HepG2 (cell line): ENCODE results near the gene CD58. TPM values are rescaled to one million over a fixed set of nuclear protein-coding genes. Genes with fewer than 3 reads are reported as not detected.

Experiments
- CEBPB ChIP-seq: IDR thresholded peaks from 2 replicates; pipeline ENCODE4 v1.6.1; 2011; ENCODE audit warnings: low read depth, low read length, improper control_type of control experiment, borderline replicate concordance
- ELF3 ChIP-seq: IDR thresholded peaks from 2 replicates; pipeline ENCODE4 v1.6.1; 2016; ENCODE audit warnings: missing genetic modification reagents, missing compliant biosample characterization
- FOXM1 ChIP-seq: sonication (generic); formaldehyde crosslinking; IDR thresholded peaks from 2 replicates; pipeline ENCODE4 v1.5.0; 2020; ENCODE audit warnings: missing genetic modification reagents
- HCFC1 ChIP-seq: fragments of 150-350 bp; IDR thresholded peaks from 2 replicates; pipeline ENCODE4 v1.6.1; 2014; ENCODE audit warnings: low read depth, low read length
- KLF15 ChIP-seq: sonication (generic); formaldehyde crosslinking; IDR thresholded peaks from 2 replicates; pipeline ENCODE4 v1.8.1; 2023; ENCODE audit warnings: borderline replicate concordance, mild to moderate bottlenecking, inconsistent platforms, missing genetic modification reagents, mixed read lengths
- MAZ ChIP-seq, 2 experiments: sonication (generic) in 1 of 2; formaldehyde crosslinking in 1 of 2; IDR thresholded peaks; 2 replicates each; pipeline versions ENCODE4 v1.5.0 to v1.6.1; 2012 to 2020; ENCODE audit warnings: low read depth in 2 of 2, mild to moderate bottlenecking in 2 of 2, borderline replicate concordance in 1 of 2, improper control_type of control experiment in 1 of 2, low read length in 1 of 2, missing genetic modification reagents in 1 of 2, moderate library complexity in 1 of 2
- POGZ ChIP-seq: sonication (generic); formaldehyde crosslinking; IDR thresholded peaks from 2 replicates; pipeline ENCODE4 v1.4.0; 2020; ENCODE audit warnings: mild to moderate bottlenecking, missing genetic modification reagents
- RXRA ChIP-seq: sonication (generic); formaldehyde crosslinking; IDR thresholded peaks from 2 replicates; pipeline ENCODE4 v1.5.1; 2020; ENCODE audit warnings: missing genetic modification reagents
- USF2 ChIP-seq, 2 experiments: sonication (generic) in 1 of 2; formaldehyde crosslinking in 1 of 2; IDR thresholded peaks; 2 replicates each; pipeline versions ENCODE4 v1.5.1 to v1.6.1; 2011 to 2020; ENCODE audit warnings: borderline replicate concordance in 1 of 2, low read depth in 1 of 2, low read length in 1 of 2, mild to moderate bottlenecking in 1 of 2, missing genetic modification reagents in 1 of 2, moderate library complexity in 1 of 2
- ZBTB7B ChIP-seq: sonication (generic); formaldehyde crosslinking; IDR thresholded peaks from 2 replicates; pipeline ENCODE4 v1.4.0; 2020; ENCODE audit warnings: missing genetic modification reagents
- ZMYM4 ChIP-seq: sonication (generic); formaldehyde crosslinking; IDR thresholded peaks from 2 replicates; pipeline ENCODE4 v1.8.1; 2023; ENCODE audit warnings: mild to moderate bottlenecking, missing genetic modification reagents
- ZNF512B ChIP-seq: sonication (generic); formaldehyde crosslinking; IDR thresholded peaks from 2 replicates; pipeline ENCODE4 v1.5.1; 2020; ENCODE audit warnings: missing genetic modification reagents, mild to moderate bottlenecking, borderline replicate concordance
- ZNF547 ChIP-seq: sonication (generic); formaldehyde crosslinking; IDR thresholded peaks from 2 replicates; pipeline ENCODE4 v1.5.1; 2020; ENCODE audit warnings: mild to moderate bottlenecking, missing genetic modification reagents
- ZNF607 ChIP-seq: sonication (generic); formaldehyde crosslinking; IDR thresholded peaks from 2 replicates; pipeline ENCODE4 v1.5.1; 2020; ENCODE audit warnings: missing genetic modification reagents, mild to moderate bottlenecking, borderline replicate concordance
- ZNF891 ChIP-seq: sonication (generic); formaldehyde crosslinking; IDR thresholded peaks from 2 replicates; pipeline ENCODE4 v1.5.0; 2020; ENCODE audit warnings: mild to moderate bottlenecking, missing genetic modification reagents
- polyA plus RNA-seq, 8 experiments: library from polyadenylated mRNA; depleted of rRNA in 3 of 8; stranded (reverse) in 7 of 8; unstranded in 1 of 8; fragments of >200 nt; fragmentation: Illumina TruSeq in 4 of 8; extraction: Trizol in 4 of 8; gene quantifications; 2 replicates each; pipeline versions ENCODE4 v1.2.1 to v1.2.3, GENCODE V29; 2011 to 2016; ENCODE audit warnings: low read depth in 4 of 8, missing spikeins in 1 of 8, mixed read lengths in 1 of 8; ENCODE audit not compliant: insufficient read depth in 1 of 8
- total RNA-seq, 5 experiments: library from RNA; depleted of rRNA; stranded (reverse); fragments of >200 nt; fragmentation: Illumina TruSeq; extraction: Trizol; gene quantifications; 2 replicates each; pipeline ENCODE4 v1.2.3, GENCODE V29; 2016; ENCODE audit warnings: low read depth in 1 of 5
- TF ChIP-seq, protein P1 (sequence below): sonication (generic); IDR thresholded peaks from 2 replicates; pipeline ENCODE4 v1.6.1; 2016; ENCODE audit warnings: low read depth, borderline replicate concordance
- TF ChIP-seq, protein P2 (sequence below): sonication (generic); formaldehyde crosslinking; IDR thresholded peaks from 2 replicates; pipeline ENCODE4 v1.4.0; 2020; ENCODE audit warnings: low read depth, mild to moderate bottlenecking, missing genetic modification reagents
- TF ChIP-seq, protein P3 (sequence below): conservative IDR thresholded peaks from 2 replicates; pipeline ENCODE4 v1.6.1; 2018; ENCODE audit warnings: missing genetic modification reagents

CD58 gene
- total and polyA plus RNA-seq, 2 of the 13 experiments (the other 11 are each of a cell fraction or from before 2014, with no cell fraction given): 9.4 to 13.5 TPM

DNA sequence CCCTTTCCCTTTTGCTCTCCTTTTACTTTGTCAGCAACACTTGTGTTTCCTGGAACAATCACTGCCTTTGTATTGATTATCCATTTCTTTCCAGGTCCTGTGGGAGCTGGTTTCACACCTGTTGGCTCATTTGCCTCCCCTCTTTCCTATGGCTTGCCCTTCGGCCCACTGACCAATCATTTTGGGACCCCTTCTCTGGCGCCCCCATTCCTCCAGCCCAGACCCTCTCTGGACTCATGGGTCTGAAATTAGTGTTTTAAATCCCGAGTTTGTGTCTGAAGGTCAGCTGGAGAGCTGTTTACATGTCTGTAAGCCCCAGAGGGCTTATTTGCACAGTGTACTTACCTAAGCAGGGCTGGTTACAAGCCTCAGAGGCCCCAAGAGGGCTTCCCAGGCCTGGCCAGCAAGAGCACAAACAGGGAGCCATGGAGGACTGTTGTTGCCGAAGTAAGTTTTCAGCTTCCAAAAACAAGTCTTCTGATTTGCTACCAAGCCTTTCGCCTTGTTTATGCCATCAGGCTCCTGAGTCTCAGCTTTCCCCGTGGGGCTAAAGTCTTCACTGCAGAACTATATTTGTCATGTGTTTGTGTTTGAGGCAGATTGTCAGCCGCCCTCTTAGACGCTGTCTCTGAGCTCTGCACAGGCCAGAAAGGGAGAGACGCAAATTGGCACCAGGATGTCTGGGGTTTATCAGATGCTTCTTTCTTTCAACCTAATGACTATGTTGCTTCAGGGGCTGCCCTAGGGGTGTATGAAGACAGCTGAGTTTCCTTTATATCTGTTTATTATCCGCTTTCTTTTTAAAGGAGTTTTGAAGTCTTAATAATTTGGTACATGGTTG lies 104.8 kb downstream of the CD58 start (continued):
- TF ChIP-seq MAZ (IDR thresholded peaks at IDR 0.05; ENCODE audit: borderline replicate concordance, low read depth, low read length): no peak
- peak; percentile 34; the same call in 1 of the 2 replicates for TF ChIP-seq MAZ (CRISPR knock-in tag; IDR thresholded peaks at IDR 0.05; ENCODE audit: low read depth)
- TF ChIP-seq ZNF891 (CRISPR knock-in tag): no peak
- TF ChIP-seq HCFC1: no peak
- TF ChIP-seq ZNF547: no peak
- peak; percentile 72; the same call in 1 of the 2 replicates for TF ChIP-seq ZNF607 (CRISPR knock-in tag)
- peak; percentile 60 for TF ChIP-seq ELF3 (CRISPR knock-in tag)
- TF ChIP-seq, protein P1, sequence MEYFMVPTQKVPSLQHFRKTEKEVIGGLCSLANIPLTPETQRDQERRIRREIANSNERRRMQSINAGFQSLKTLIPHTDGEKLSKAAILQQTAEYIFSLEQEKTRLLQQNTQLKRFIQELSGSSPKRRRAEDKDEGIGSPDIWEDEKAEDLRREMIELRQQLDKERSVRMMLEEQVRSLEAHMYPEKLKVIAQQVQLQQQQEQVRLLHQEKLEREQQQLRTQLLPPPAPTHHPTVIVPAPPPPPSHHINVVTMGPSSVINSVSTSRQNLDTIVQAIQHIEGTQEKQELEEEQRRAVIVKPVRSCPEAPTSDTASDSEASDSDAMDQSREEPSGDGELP: peak; percentile 95
- peak; percentile 96 for TF ChIP-seq ZBTB7B
- 0 out of 2 replicates have a peak, but pooled peaks have one; percentile 26 for TF ChIP-seq KLF15 (CRISPR knock-in tag)
- TF ChIP-seq FOXM1 (CRISPR knock-in tag): no peak
- TF ChIP-seq ZMYM4 (CRISPR knock-in tag): peak; percentile 90
- TF ChIP-seq ZNF512B (CRISPR knock-in tag): 0 out of 2 replicates have a peak, but pooled peaks have one; percentile 75
- peak; percentile 83 for TF ChIP-seq POGZ (CRISPR knock-in tag)
- TF ChIP-seq, protein P2, sequence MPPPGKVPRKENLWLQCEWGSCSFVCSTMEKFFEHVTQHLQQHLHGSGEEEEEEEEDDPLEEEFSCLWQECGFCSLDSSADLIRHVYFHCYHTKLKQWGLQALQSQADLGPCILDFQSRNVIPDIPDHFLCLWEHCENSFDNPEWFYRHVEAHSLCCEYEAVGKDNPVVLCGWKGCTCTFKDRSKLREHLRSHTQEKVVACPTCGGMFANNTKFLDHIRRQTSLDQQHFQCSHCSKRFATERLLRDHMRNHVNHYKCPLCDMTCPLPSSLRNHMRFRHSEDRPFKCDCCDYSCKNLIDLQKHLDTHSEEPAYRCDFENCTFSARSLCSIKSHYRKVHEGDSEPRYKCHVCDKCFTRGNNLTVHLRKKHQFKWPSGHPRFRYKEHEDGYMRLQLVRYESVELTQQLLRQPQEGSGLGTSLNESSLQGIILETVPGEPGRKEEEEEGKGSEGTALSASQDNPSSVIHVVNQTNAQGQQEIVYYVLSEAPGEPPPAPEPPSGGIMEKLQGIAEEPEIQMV: no peak
- peak; percentile 86 for TF ChIP-seq RXRA (CRISPR knock-in tag)
- TF ChIP-seq, protein P3, sequence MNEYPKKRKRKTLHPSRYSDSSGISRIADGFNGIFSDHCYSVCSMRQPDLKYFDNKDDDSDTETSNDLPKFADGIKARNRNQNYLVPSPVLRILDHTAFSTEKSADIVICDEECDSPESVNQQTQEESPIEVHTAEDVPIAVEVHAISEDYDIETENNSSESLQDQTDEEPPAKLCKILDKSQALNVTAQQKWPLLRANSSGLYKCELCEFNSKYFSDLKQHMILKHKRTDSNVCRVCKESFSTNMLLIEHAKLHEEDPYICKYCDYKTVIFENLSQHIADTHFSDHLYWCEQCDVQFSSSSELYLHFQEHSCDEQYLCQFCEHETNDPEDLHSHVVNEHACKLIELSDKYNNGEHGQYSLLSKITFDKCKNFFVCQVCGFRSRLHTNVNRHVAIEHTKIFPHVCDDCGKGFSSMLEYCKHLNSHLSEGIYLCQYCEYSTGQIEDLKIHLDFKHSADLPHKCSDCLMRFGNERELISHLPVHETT (CRISPR knock-in tag): no peak
- TF ChIP-seq USF2 (IDR thresholded peaks at IDR 0.05; ENCODE audit: low read depth, low read length): no peak
- TF ChIP-seq USF2 (CRISPR knock-in tag; IDR thresholded peaks at IDR 0.05; ENCODE audit: borderline replicate concordance): no peak
- TF ChIP-seq CEBPB: 0 out of 2 replicates have a peak, but pooled peaks have one; percentile 10
